G401.6 (cell line): ENCODE results near the gene LARGE1.

ENCODE experiments used
- FAIRE-seq: peaks from 2 replicates; lab custom pipeline; 2012; peaks lifted over from hg19 to GRCh38; lab: Jason Lieb, UNC

Gene LARGE1

GRCh38 chr22:33224841-33225240 lies 695.4 kb downstream of the LARGE1 start:
- no peak for FAIRE-seq
